Endothelial cell of umbilical vein (primary cell): ENCODE measurements around the gene CD2BP2.

Source experiments
- CTCF ChIP-seq, 2 donors: IDR thresholded peaks; 1 replicate in 1 of 2; 2 replicates in 1 of 2; pipeline ENCODE4 v1.5.1; 2011; ENCODE audit warnings: low read length in 2 of 2, mild to moderate bottlenecking in 2 of 2, moderate library complexity in 2 of 2, control low read depth in 1 of 2, inconsistent platforms in 1 of 2, low read depth in 1 of 2; ENCODE audit not compliant: insufficient read depth in 1 of 2; ENCODE audit errors: extremely low read depth in 1 of 2
- EZH2 ChIP-seq: IDR thresholded peaks from 2 replicates; pipeline ENCODE4 v1.6.1; 2012; ENCODE audit warnings: borderline replicate concordance, low read depth, mild to moderate bottlenecking, moderate library complexity, low read length, inconsistent platforms; ENCODE audit not compliant: severe bottlenecking
- FOS ChIP-seq: IDR thresholded peaks from 2 replicates; pipeline ENCODE4 v1.6.1; 2011; ENCODE audit warnings: mild to moderate bottlenecking, low read length, moderate library complexity, borderline replicate concordance; ENCODE audit not compliant: insufficient read depth
- GATA2 ChIP-seq: IDR thresholded peaks from 2 replicates; pipeline ENCODE4 v1.7.0; 2011; ENCODE audit warnings: low read depth, mild to moderate bottlenecking, moderate library complexity, mixed read lengths, low read length; ENCODE audit not compliant: insufficient read length, insufficient read depth
- JUN ChIP-seq: IDR thresholded peaks from 2 replicates; pipeline ENCODE4 v1.6.1; 2011; ENCODE audit warnings: borderline replicate concordance, low read depth; ENCODE audit not compliant: insufficient read length, insufficient read depth
- POLR2A ChIP-seq: IDR thresholded peaks from 2 replicates; pipeline ENCODE4 v1.6.1; 2012; ENCODE audit warnings: low read depth, mild to moderate bottlenecking, control low read depth, low read length
- POLR2AphosphoS5 ChIP-seq: IDR thresholded peaks from 2 replicates; pipeline ENCODE4 v1.6.1; 2012; ENCODE audit warnings: low read depth, mild to moderate bottlenecking, control low read depth, low read length, moderate library complexity; ENCODE audit not compliant: insufficient read depth
- TF ChIP-seq, protein P1 (sequence below): IDR thresholded peaks from 2 replicates; pipeline ENCODE4 v1.6.1; 2011; ENCODE audit not compliant: insufficient read depth, insufficient read length

DNA sequence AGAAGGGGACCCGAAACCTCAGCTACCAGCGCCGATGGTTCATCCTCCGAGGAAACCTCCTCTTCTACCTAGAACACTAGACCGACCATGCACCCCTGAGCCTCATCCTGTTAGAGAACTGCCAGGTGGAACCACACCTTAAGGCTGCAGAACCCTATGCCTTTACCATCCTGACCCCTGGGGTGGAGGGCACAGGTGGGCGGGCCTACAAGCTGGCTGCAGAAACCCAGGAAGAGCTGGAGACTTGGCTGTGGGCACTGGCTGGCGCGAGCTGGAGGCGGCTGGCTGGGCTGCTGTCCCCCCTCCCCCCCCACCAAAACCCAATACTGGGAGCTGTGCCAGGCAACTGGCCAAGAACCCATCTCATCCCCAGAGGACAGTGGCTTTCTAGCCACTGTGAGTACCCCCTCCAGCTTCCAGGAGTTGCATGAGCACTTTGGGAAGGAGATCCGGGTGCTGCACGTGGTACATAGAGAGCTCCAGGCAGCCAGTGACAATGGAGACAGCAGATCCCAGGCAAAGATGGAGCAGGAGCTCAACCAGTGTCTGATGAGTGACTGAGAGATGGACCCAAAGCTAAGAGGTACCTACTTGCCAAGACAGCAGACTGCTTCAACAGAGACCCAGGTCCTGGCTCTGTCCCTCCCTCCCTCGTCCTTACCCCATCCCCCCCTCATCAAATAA, 1.4 kb upstream of the CD2BP2 start:
- TF ChIP-seq POLR2A, result no peak
- TF ChIP-seq CTCF (IDR thresholded peaks at IDR 0.05; ENCODE audit: extremely low read depth in 1 of 2, insufficient read depth in 1 of 2, low read depth in 1 of 2, low read length in 2 of 2), result no peak
- no peak for TF ChIP-seq FOS
- no peak for TF ChIP-seq EZH2
- no peak for TF ChIP-seq POLR2AphosphoS5
- TF ChIP-seq, protein P1, sequence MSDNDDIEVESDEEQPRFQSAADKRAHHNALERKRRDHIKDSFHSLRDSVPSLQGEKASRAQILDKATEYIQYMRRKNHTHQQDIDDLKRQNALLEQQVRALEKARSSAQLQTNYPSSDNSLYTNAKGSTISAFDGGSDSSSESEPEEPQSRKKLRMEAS, result no peak
- TF ChIP-seq GATA2, result no peak
- TF ChIP-seq JUN, result no peak
